HepG2 (cell line): ENCODE measurements around the gene FBXO39.

Experiments used
- GABPA ChIP-seq, 2 experiments: IDR thresholded peaks; 2 replicates each; pipeline ENCODE4 v1.6.1; 2011 to 2016; ENCODE audit warnings: low read depth in 2 of 2, low read length in 1 of 2, missing biosample characterization in 1 of 2, missing genetic modification characterization in 1 of 2
- RFXAP ChIP-seq: sonication (generic); formaldehyde crosslinking; IDR thresholded peaks from 2 replicates; pipeline ENCODE4 v1.4.0; 2020; ENCODE audit warnings: missing genetic modification reagents, borderline replicate concordance
- ZNF589 ChIP-seq: sonication (generic); formaldehyde crosslinking; conservative IDR thresholded peaks from 2 replicates; pipeline ENCODE4 v1.8.0; 2022; ENCODE audit warnings: mild to moderate bottlenecking, moderate library complexity, missing genetic modification reagents

GRCh38 chr17:6793748-6794493, 17.9 kb downstream of the FBXO39 start:
- TF ChIP-seq ZNF589 (CRISPR knock-in tag) (no peak), RFXAP (CRISPR knock-in tag) (no peak), GABPA (IDR thresholded peaks at IDR 0.05; ENCODE audit: low read depth, low read length) (no peak), GABPA (CRISPR knock-in tag; IDR thresholded peaks at IDR 0.05; ENCODE audit: low read depth) (no peak)
